ENCODE measurements around the gene FCHO1. TPM values are rescaled to one million over a fixed set of nuclear protein-coding genes. Genes with fewer than 3 reads are reported as not detected.

The FCHO1 gene, protein sequence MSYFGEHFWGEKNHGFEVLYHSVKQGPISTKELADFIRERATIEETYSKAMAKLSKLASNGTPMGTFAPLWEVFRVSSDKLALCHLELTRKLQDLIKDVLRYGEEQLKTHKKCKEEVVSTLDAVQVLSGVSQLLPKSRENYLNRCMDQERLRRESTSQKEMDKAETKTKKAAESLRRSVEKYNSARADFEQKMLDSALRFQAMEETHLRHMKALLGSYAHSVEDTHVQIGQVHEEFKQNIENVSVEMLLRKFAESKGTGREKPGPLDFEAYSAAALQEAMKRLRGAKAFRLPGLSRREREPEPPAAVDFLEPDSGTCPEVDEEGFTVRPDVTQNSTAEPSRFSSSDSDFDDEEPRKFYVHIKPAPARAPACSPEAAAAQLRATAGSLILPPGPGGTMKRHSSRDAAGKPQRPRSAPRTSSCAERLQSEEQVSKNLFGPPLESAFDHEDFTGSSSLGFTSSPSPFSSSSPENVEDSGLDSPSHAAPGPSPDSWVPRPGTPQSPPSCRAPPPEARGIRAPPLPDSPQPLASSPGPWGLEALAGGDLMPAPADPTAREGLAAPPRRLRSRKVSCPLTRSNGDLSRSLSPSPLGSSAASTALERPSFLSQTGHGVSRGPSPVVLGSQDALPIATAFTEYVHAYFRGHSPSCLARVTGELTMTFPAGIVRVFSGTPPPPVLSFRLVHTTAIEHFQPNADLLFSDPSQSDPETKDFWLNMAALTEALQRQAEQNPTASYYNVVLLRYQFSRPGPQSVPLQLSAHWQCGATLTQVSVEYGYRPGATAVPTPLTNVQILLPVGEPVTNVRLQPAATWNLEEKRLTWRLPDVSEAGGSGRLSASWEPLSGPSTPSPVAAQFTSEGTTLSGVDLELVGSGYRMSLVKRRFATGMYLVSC
- total RNA-seq (2014; rRNA removed; shearing (Covaris generic)) (80.6 and 85.6 TPM in 2 replicates), total RNA-seq (2022) (107 and 115 TPM in 2 replicates), Bru-seq, nascent RNA (percentile 64 among the genes with signal in this experiment), BruChase-seq, experiment 1, labeled RNA remaining after a 6-hour chase (percentile 71 among the genes with signal in this experiment), BruChase-seq, experiment 2, labeled RNA remaining after a 2-hour chase (percentile 69 among the genes with signal in this experiment)
- long read RNA-seq, partial matches to known transcripts: 23 of 130 reads
- long read RNA-seq, other reads (novel, unspliced or antisense): 102 of 130 reads

GRCh38 chr19:17751103-17751911 lies at the start of gene FCHO1:
Gene FCHO1 (plus strand): TSS chr19:17751477. CDS start chr19:17755165, 3,688 bp downstream.
- Histone ChIP-seq H3K79me2 (ENCODE audit: insufficient read depth, low read depth, low read length) (peaks cover 55% of the 10 kb centered on the region), H3K36me3 (ENCODE audit: insufficient read depth, low read length) (peaks cover 28% of the 10 kb centered on the region), H4K20me1 (ENCODE audit: insufficient read depth, low read length) (no peaks in the 10 kb centered on the region), H3K4me2 (ENCODE audit: low read length) (peak within 1 kb of the TSS; percentile 82), H2AFZ (ENCODE audit: low read length) (no peak within 1 kb of the TSS), H3K4me1 (ENCODE audit: insufficient read depth, low read length, poor library complexity, severe bottlenecking) (peaks cover 79% of the 10 kb centered on the region), H3K27ac (ENCODE audit: low read depth, low read length, poor library complexity, severe bottlenecking) (peak within 1 kb of the TSS; percentile 93), H3K9me3 (ENCODE audit: low read length) (no peaks in the 10 kb centered on the region), H3K9me2 (ENCODE audit: insufficient read depth, low read length) (no peaks in the 10 kb centered on the region), H3K4me3 (ENCODE audit: low read depth, low read length, poor library complexity, severe bottlenecking) (peak within 1 kb of the TSS; percentile 74)
- TF ChIP-seq CTCF (conservative IDR thresholded peaks at IDR 0.05; ENCODE audit: low read length): no peak
- no peak for TF ChIP-seq EZH2phosphoT487 (IDR thresholded peaks at IDR 0.05; ENCODE audit: borderline replicate concordance, low read depth, low read length)
- intact Hi-C loops (cut with micrococcal nuclease; ENCODE audit: unreplicated experiment): loop anchor here (5.0 to 10.0 kb wide), 3 partner anchors 227 to 444 kb away; partner anchors contain the start of genes DDA1, MAST3 and MRPL34
- ChIA-PET POLR2A (interaction anchor here (1.0 to 2.6 kb wide), 4 partner anchors 9 to 96 kb away, joined by 3 to 14 read pairs (median 6); partner anchors contain the start of genes JAK3 and MAP1S), CTCF (ENCODE audit: unreplicated experiment) (no interaction called here)
- BruUV-seq (replicated peaks): no TSS peak
- DNase-seq (ENCODE audit: low spot score): peak; percentile 95

DNA sequence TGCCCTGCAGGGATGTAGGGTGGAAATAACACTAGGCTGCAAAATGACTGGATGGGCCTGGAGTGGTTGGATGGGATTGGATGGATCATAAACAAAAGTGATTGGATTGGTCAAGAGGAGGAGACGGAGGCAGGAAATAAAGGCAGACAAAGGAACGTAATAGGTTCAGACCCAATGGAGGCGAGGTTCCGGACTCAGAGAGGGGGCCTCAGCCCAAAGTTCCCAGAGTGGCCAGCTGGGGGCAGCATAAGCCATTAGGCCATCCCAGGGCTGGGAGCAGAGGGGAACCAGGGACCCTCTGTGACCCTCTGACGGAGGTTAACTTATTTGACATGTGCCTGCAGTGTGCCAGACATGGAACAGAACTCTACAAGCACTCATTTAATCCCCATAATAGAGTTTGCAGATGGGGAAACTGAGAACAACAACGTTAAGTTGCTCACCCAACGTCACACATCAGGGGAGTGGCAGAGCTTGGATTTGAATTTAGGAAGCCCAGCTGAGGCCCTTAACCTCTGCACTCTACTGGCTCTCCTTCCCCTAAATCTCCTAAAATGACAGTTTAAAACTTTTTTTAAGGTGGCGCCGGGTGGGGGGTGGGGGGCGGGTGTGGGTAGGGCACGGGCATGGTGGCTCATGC lies 47.3 kb upstream of the FCHO1 start:
- no peaks in the 10 kb centered on the region for H3K9me2 ChIP-seq (ENCODE audit: insufficient read depth, low read length)
- no peaks in the 10 kb centered on the region for H3K79me2 ChIP-seq (ENCODE audit: insufficient read depth, low read depth, low read length)
- H4K20me1 ChIP-seq (ENCODE audit: insufficient read depth, low read length): no peaks in the 10 kb centered on the region
- no peak overlapping the region for H3K4me2 ChIP-seq (ENCODE audit: low read length)
- ChIA-PET POLR2A (no interaction called here), CTCF (ENCODE audit: unreplicated experiment) (no interaction called here)
- no peaks in the 10 kb centered on the region for H3K4me1 ChIP-seq (ENCODE audit: insufficient read depth, low read length, poor library complexity, severe bottlenecking)
- no TSS peak for BruUV-seq (replicated peaks)
- H2AFZ ChIP-seq (ENCODE audit: low read length): no peak overlapping the region
- no peaks in the 10 kb centered on the region for H3K9me3 ChIP-seq (ENCODE audit: low read length)
- H3K4me3 ChIP-seq (ENCODE audit: low read depth, low read length, poor library complexity, severe bottlenecking): no peak overlapping the region
- peak; percentile 75 for DNase-seq (ENCODE audit: low spot score)
- H3K36me3 ChIP-seq (ENCODE audit: insufficient read depth, low read length): no peaks in the 10 kb centered on the region
- intact Hi-C loops (cut with micrococcal nuclease; ENCODE audit: unreplicated experiment): loop anchor here (1.0 kb wide), 3 partner anchors 62 to 151 kb away; no protein-coding TSS in a partner anchor
- TF ChIP-seq EZH2phosphoT487 (IDR thresholded peaks at IDR 0.05; ENCODE audit: borderline replicate concordance, low read depth, low read length) (no peak), CTCF (conservative IDR thresholded peaks at IDR 0.05; ENCODE audit: low read length) (peak; percentile 98)
- H3K27ac ChIP-seq (ENCODE audit: low read depth, low read length, poor library complexity, severe bottlenecking): no peak overlapping the region

All from OCI-LY7 (cell line).